Measurements from ENCODE around the gene AHDC1.

DNA sequence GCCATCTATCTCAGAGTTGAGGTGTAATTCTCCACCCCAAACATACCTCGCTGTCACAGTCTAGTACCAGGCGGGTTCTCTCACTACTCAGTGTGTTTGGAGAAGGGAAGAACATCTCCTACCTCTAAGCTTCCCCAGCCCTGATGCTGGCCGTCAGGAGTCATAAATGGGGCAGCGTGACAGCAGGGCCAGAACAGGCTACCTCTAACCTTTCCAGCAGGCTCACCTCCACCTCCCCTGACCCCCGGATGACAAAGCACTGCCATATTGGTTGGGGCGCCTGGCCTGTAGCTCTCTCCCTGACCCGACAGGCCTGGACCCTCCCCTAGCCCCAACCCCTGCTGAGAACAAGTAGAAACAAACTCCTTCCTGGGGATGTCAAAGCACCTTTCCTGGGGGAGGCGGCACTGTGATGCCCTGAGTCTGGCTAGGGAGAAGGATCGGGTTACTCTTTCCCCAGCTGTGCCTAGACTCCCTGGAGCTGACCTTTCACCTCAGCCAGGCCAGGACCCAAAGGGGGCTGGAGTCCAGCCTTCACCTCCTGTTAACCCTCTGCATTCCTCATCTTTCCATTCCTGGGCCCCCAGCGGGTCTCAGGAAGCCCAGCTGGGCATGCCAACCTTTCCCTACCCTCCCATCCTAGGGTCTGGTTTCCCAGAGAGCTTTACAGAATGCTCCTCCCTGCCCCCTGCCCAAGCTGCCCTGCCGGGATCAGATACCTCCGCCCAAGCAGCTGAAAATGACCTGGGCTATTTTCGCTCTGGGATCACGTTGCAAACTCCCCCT, 34.2 kb downstream of the AHDC1 start:
- TF ChIP-seq, protein P1, sequence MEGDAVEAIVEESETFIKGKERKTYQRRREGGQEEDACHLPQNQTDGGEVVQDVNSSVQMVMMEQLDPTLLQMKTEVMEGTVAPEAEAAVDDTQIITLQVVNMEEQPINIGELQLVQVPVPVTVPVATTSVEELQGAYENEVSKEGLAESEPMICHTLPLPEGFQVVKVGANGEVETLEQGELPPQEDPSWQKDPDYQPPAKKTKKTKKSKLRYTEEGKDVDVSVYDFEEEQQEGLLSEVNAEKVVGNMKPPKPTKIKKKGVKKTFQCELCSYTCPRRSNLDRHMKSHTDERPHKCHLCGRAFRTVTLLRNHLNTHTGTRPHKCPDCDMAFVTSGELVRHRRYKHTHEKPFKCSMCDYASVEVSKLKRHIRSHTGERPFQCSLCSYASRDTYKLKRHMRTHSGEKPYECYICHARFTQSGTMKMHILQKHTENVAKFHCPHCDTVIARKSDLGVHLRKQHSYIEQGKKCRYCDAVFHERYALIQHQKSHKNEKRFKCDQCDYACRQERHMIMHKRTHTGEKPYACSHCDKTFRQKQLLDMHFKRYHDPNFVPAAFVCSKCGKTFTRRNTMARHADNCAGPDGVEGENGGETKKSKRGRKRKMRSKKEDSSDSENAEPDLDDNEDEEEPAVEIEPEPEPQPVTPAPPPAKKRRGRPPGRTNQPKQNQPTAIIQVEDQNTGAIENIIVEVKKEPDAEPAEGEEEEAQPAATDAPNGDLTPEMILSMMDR (IDR thresholded peaks at IDR 0.05; ENCODE audit: borderline replicate concordance, extremely low read depth, low read length, poor library complexity, severe bottlenecking), result no peak
- no peak for TF ChIP-seq EZH2 (IDR thresholded peaks at IDR 0.05; ENCODE audit: borderline replicate concordance, low read depth, low read length, severe bottlenecking)
